Body of pancreas (tissue), 4 donors: Measurements from ENCODE around the gene COPS7B.

Experiments used
- POLR2A ChIP-seq, 3 donors: fragments of 450-650 bp; IDR thresholded peaks; one replicate each; pipeline ENCODE4 v1.6.1; 2016; ENCODE audit warnings: antibody characterized with exemption in 3 of 3, mild to moderate bottlenecking in 2 of 3
- TF ChIP-seq, protein P1 (sequence below), 7 experiments: fragments of 450-650 bp in 4 of 7; fragments of 200-600 bp in 3 of 7; sonication (generic) in 3 of 7; IDR thresholded peaks; one replicate each; pipeline ENCODE4 v1.5.1; 2016 to 2019; ENCODE audit warnings: antibody characterized with exemption in 7 of 7

DNA sequence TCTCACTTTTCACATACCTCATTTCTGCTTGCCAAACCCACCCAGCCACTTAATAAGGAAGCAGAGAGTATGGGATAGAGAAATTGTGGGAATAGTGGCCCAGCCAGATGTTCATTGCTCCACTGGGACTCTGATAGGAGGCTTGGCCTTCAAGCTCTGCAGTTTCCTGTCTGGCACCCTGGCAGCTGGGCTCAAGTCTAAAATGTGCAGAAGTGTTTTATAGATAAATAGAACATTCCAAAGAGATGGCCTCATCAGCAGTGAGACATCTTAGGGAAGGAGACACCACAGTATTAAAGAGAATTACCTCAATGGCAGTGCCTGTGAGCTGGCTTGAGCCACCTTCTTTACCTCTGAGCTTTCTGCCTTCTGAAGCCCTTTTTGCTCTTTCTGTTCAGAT lies 24.7 kb downstream of the COPS7B start:
- TF ChIP-seq, protein P1, sequence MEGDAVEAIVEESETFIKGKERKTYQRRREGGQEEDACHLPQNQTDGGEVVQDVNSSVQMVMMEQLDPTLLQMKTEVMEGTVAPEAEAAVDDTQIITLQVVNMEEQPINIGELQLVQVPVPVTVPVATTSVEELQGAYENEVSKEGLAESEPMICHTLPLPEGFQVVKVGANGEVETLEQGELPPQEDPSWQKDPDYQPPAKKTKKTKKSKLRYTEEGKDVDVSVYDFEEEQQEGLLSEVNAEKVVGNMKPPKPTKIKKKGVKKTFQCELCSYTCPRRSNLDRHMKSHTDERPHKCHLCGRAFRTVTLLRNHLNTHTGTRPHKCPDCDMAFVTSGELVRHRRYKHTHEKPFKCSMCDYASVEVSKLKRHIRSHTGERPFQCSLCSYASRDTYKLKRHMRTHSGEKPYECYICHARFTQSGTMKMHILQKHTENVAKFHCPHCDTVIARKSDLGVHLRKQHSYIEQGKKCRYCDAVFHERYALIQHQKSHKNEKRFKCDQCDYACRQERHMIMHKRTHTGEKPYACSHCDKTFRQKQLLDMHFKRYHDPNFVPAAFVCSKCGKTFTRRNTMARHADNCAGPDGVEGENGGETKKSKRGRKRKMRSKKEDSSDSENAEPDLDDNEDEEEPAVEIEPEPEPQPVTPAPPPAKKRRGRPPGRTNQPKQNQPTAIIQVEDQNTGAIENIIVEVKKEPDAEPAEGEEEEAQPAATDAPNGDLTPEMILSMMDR (IDR thresholded peaks at IDR 0.05), result no peak
- TF ChIP-seq POLR2A (IDR thresholded peaks at IDR 0.05), result no peak
